NCI-H2227 treated with DMSO at 0.1 percent for 48 hours (cell line): Measurements from ENCODE around the gene PHTF2.

Experiments used
- DNase-seq: peaks from one replicate; lab custom pipeline; 2025; lab: John Stamatoyannopoulos, UW

Gene PHTF2

GRCh38 chr7:77877791-77878190 is 79.2 kb downstream of the PHTF2 start:
- DNase-seq, result no peak

GRCh38 chr7:77878500-77878899 is 79.9 kb downstream of the PHTF2 start:
- no peak for DNase-seq

GRCh38 chr7:77879272-77879671 is 80.7 kb downstream of the PHTF2 start:
- DNase-seq, result no peak

GRCh38 chr7:77881871-77882270 is 83.3 kb downstream of the PHTF2 start:
- no peak for DNase-seq

GRCh38 chr7:77885155-77885554 is 86.6 kb downstream of the PHTF2 start:
- DNase-seq, result no peak

- DNase-seq, result no peak
Measured at GRCh38 chr7:77887567-77887966, 89.0 kb downstream of the PHTF2 start.

- peak; percentile 42 for DNase-seq
Measured at GRCh38 chr7:77888998-77889397, 90.4 kb downstream of the PHTF2 start.

- DNase-seq, result no peak
Measured at GRCh38 chr7:77893813-77894212, 95.2 kb downstream of the PHTF2 start.

- DNase-seq, result no peak
Measured at GRCh38 chr7:77894574-77895091, 96.1 kb downstream of the PHTF2 start.

- DNase-seq, result no peak
Measured at GRCh38 chr7:77895905-77896304, 97.3 kb downstream of the PHTF2 start.

GRCh38 chr7:77897004-77897547 is 98.5 kb downstream of the PHTF2 start:
- DNase-seq, result no peak

GRCh38 chr7:77899516-77899915 is 100.9 kb downstream of the PHTF2 start:
- no peak for DNase-seq

- DNase-seq, result no peak
Measured at GRCh38 chr7:77903597-77903996, 105.0 kb downstream of the PHTF2 start.

- no peak for DNase-seq
Measured at GRCh38 chr7:77904252-77904651, 105.7 kb downstream of the PHTF2 start.

GRCh38 chr7:77907281-77907680 is 108.7 kb downstream of the PHTF2 start:
- DNase-seq, result no peak

GRCh38 chr7:77908664-77909063 is 110.1 kb downstream of the PHTF2 start:
- no peak for DNase-seq

GRCh38 chr7:77910124-77910523 is 111.6 kb downstream of the PHTF2 start:
- no peak for DNase-seq

- DNase-seq, result no peak
Measured at GRCh38 chr7:77912293-77912692, 113.7 kb downstream of the PHTF2 start.

- DNase-seq, result no peak
Measured at GRCh38 chr7:77913977-77914607, 115.5 kb downstream of the PHTF2 start.

GRCh38 chr7:77917500-77918262 is 119.1 kb downstream of the PHTF2 start:
- DNase-seq, result peak; percentile 19

- no peak for DNase-seq
Measured at GRCh38 chr7:77918676-77919075, 120.1 kb downstream of the PHTF2 start.

- no peak for DNase-seq
Measured at GRCh38 chr7:77923419-77923818, 124.8 kb downstream of the PHTF2 start.

- no peak for DNase-seq
Measured at GRCh38 chr7:77930496-77930895, 131.9 kb downstream of the PHTF2 start.
